ENCODE results near the gene IL17RD.

- no peak for TF ChIP-seq CTCF (tag by site-specific recombination; IDR thresholded peaks at IDR 0.05)
- TF ChIP-seq ZSCAN18 (tag by site-specific recombination; IDR thresholded peaks at IDR 0.05), result no peak
- TF ChIP-seq ZBTB20 (tag by site-specific recombination; IDR thresholded peaks at IDR 0.05), result no peak
- TF ChIP-seq ZNF791 (tag by site-specific recombination; IDR thresholded peaks at IDR 0.05), result no peak
- no peak for TF ChIP-seq SP3 (tag by site-specific recombination; IDR thresholded peaks at IDR 0.05)
These were observed 71.7 kb downstream of the IL17RD start for GRCh38 chr3:57093489-57093888.
